GM19035 (cell line): ENCODE data around the gene ELAVL1.
"Not testable (repeated sequence)": the region's sequence is repeated elsewhere in the genome, so short reads cannot be mapped to it uniquely, and the experiment has no call there.

ENCODE experiments used
- ATAC-seq: cut with Tn5 transposase; IDR thresholded peaks from one replicate; pipeline ENCODE4 v1.9.1; 2021; ENCODE audit not compliant: unreplicated experiment

The ELAVL1 gene

GRCh38 chr19:7924241-7924640 is 81.2 kb downstream of the ELAVL1 start:
- ATAC-seq, result no peak

GRCh38 chr19:7923295-7924191 is 81.9 kb downstream of the ELAVL1 start:
- no peak for ATAC-seq

- no peak for ATAC-seq
These were observed 82.6 kb downstream of the ELAVL1 start for GRCh38 chr19:7922836-7923195.

GRCh38 chr19:7921967-7922835 is 83.2 kb downstream of the ELAVL1 start:
- ATAC-seq, result no peak

- no peak for ATAC-seq
These were observed 84.0 kb downstream of the ELAVL1 start for GRCh38 chr19:7921302-7921966.

- ATAC-seq, result peak; percentile 40
These were observed 84.7 kb downstream of the ELAVL1 start for GRCh38 chr19:7920519-7921301.

- ATAC-seq, result peak; percentile 63
These were observed 85.6 kb downstream of the ELAVL1 start, which contains the start of gene SNAPC2 for GRCh38 chr19:7919610-7920518. Gene SNAPC2, plus strand, starts transcription at chr19:7920338. Its CDS starts 29 bp downstream, at chr19:7920367.

GRCh38 chr19:7918615-7919421 is 86.6 kb downstream of the ELAVL1 start:
- no peak for ATAC-seq

- ATAC-seq, result not testable (repeated sequence)
These were observed 87.3 kb downstream of the ELAVL1 start for GRCh38 chr19:7918062-7918614.

- no peak for ATAC-seq
These were observed 88.0 kb downstream of the ELAVL1 start for GRCh38 chr19:7917267-7918061.

GRCh38 chr19:7916955-7917266 is 88.5 kb downstream of the ELAVL1 start:
- ATAC-seq, result no peak

- ATAC-seq, result no peak
These were observed 89.1 kb downstream of the ELAVL1 start for GRCh38 chr19:7916103-7916954.

GRCh38 chr19:7915250-7916102 is 90.0 kb downstream of the ELAVL1 start:
- ATAC-seq, result no peak

- ATAC-seq, result no peak
These were observed 90.8 kb downstream of the ELAVL1 start, which contains the start of gene TGFBR3L for GRCh38 chr19:7914598-7915045. Gene TGFBR3L, plus strand, starts transcription at chr19:7914830.

- no peak for ATAC-seq
These were observed 91.3 kb downstream of the ELAVL1 start for GRCh38 chr19:7914099-7914498.

GRCh38 chr19:7913652-7914051 is 91.8 kb downstream of the ELAVL1 start:
- no peak for ATAC-seq
